Body of pancreas (tissue), 4 donors: ENCODE measurements around the gene CFHR2.
"Not testable (repeated sequence)": the region's sequence is repeated elsewhere in the genome, so short reads cannot be mapped to it uniquely, and the experiment has no call there.

ENCODE experiments used
- POLR2A ChIP-seq, 3 donors: fragments of 450-650 bp; IDR thresholded peaks; one replicate each; pipeline ENCODE4 v1.6.1; 2016; ENCODE audit warnings: antibody characterized with exemption in 3 of 3, mild to moderate bottlenecking in 2 of 3
- TF ChIP-seq, protein P1 (sequence below), 7 experiments: fragments of 450-650 bp in 4 of 7; fragments of 200-600 bp in 3 of 7; sonication (generic) in 3 of 7; IDR thresholded peaks; one replicate each; pipeline ENCODE4 v1.5.1; 2016 to 2019; ENCODE audit warnings: antibody characterized with exemption in 7 of 7

GRCh38 chr1:196982247-196982646 lies 38.7 kb downstream of the CFHR2 start:
- TF ChIP-seq, protein P1, sequence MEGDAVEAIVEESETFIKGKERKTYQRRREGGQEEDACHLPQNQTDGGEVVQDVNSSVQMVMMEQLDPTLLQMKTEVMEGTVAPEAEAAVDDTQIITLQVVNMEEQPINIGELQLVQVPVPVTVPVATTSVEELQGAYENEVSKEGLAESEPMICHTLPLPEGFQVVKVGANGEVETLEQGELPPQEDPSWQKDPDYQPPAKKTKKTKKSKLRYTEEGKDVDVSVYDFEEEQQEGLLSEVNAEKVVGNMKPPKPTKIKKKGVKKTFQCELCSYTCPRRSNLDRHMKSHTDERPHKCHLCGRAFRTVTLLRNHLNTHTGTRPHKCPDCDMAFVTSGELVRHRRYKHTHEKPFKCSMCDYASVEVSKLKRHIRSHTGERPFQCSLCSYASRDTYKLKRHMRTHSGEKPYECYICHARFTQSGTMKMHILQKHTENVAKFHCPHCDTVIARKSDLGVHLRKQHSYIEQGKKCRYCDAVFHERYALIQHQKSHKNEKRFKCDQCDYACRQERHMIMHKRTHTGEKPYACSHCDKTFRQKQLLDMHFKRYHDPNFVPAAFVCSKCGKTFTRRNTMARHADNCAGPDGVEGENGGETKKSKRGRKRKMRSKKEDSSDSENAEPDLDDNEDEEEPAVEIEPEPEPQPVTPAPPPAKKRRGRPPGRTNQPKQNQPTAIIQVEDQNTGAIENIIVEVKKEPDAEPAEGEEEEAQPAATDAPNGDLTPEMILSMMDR (IDR thresholded peaks at IDR 0.05): not testable (repeated sequence)
- not testable (repeated sequence) for TF ChIP-seq POLR2A (IDR thresholded peaks at IDR 0.05)
